HG02798 (cell line): ENCODE measurements around the gene LASP1.
"Not testable (repeated sequence)": the region's sequence is repeated elsewhere in the genome, so short reads cannot be mapped to it uniquely, and the experiment has no call there.

Experiments used
- ATAC-seq: cut with Tn5 transposase; IDR thresholded peaks from one replicate; pipeline ENCODE4 v1.9.1; 2021; ENCODE audit warnings: mild to moderate bottlenecking; ENCODE audit not compliant: unreplicated experiment, poor library complexity

The LASP1 gene

GRCh38 chr17:38905375-38905774 lies 35.5 kb downstream of the LASP1 start:
- no peak for ATAC-seq

- no peak for ATAC-seq
These were observed 36.8 kb downstream of the LASP1 start for GRCh38 chr17:38906460-38907228.

DNA sequence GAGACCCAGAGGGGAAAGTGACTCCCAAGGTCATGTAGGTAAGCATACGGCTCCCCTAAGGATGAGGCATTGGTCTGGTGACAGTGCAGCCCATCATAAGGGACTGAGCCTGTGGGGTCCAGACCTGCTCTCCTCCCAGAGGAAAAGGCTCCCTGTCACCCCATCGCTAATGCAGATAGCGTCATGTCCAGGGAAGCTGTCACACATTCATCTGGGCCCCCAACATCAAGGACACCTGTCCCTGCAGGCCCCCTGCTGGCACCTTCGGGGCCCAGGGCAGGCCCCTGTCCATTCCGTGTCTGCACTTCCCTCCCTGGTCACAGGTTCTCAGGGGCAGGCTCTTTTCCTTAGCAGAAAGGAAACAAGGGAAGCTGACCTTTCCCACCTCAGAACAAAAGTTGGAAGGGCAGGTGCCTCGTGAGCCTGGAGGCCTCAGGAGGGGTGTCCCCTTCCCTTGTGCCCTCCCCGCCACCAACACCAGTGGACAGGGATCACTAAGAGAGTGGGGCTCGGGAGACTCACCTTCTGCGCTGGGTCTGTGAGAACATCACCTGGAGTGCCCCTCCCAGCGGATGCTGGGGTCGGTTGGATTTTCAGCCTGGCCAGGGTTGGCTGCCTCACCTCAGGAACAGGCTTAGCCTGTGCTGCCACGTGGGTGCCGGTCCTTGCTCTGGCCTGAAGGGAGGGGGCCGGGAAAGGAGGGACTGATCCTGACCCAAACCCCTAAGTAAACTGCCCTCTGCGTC lies 38.2 kb downstream of the LASP1 start:
- ATAC-seq = no peak

DNA sequence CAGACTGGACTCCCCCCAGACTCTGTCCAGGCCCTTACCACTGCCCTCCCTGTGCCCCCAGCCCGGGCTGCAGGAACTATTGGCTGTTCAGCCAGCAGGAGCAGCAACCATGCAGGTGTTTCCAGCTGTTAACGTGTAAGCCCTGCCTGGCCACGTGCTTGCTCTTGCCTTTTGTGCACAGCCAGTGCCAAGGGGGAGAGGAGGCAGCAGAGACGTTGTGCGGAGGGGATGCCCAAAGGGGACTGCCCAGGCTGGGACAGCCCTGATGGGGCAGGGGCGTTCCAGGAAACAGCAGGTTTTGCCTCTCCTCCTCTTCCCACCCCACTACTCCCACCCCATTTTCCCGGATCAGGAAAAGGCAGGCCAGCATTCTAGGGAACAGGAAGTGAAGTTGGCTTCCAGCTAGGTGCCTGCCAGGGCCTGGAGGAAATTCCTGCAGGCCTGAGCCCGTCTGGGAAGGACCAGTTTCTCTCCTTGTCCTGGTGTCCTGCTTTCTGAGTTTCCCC lies 38.9 kb downstream of the LASP1 start:
- no peak for ATAC-seq

GRCh38 chr17:38910325-38910724 lies 40.5 kb downstream of the LASP1 start:
- no peak for ATAC-seq

- no peak for ATAC-seq
These were observed 41.3 kb downstream of the LASP1 start for GRCh38 chr17:38911081-38911730.

GRCh38 chr17:38911731-38912081 lies 41.8 kb downstream of the LASP1 start:
- ATAC-seq = not testable (repeated sequence)

GRCh38 chr17:38912221-38912813 lies 42.5 kb downstream of the LASP1 start:
- ATAC-seq = no peak

DNA sequence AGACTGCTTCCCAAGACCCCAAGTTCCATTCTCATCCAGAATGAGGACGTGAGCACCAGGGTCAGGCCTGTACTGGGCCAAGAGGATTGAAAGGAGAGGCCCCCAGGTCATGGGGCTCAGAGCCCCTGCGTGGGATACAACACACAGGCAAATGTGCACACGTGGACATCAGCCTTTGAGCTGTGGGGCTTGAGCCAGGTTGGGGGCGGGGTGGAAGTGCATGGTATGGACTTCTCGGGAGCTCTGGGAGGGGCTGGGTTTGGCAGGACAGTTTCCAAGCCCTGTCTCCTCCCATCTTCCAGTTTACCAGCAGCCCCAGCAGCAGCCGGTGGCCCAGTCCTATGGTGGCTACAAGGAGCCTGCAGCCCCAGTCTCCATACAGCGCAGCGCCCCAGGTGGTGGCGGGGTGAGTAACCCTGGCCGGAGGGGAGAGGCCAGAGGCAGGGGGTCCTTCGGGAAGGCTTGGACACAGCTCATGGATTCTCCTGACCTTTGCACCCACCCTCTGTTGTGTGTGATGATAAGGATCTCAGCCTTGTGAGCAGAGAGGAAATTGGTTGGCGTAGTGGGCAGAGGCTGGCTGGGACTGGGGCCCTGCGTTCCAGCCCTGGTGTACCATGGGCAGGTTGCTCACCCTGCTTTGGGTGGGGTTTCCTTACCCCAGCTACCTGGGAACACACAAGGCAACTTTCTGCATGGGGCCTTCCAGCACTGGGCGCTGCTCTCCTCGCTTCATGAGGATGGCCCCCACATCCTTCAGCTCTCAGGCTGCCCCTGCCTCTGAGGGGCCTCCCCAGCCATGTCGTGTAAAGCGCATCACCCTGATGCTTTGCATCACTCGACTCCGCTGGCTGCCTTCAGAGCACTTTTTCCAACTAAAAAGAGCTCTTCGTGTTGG lies 45.1 kb downstream of the LASP1 start:
- ATAC-seq = no peak

- ATAC-seq = no peak
These were observed 45.8 kb downstream of the LASP1 start for GRCh38 chr17:38915639-38915995.

DNA sequence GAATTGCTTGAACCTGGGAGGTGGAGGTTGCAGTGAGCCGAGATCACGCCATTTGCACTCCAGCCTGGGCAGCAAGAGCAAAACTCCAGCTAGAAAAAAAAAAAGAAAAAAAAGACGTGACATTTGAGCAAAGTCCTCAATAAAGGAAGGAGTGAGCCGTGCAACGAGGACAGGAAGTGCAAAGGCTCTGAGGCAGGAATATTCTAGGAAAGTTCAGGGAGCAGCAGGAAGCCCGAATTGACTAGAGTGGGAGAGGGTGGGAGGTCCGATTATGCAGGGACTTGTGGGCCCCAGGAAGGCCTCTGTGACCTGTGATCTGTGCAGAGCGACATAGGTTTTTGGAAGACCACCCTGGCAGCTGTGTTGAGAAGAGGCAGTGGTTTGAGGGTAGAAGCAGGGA lies 46.9 kb downstream of the LASP1 start:
- ATAC-seq = no peak

GRCh38 chr17:38917259-38917658 lies 47.4 kb downstream of the LASP1 start:
- ATAC-seq = no peak

- no peak for ATAC-seq
These were observed 48.5 kb downstream of the LASP1 start for GRCh38 chr17:38918129-38918913.

- no peak for ATAC-seq
These were observed 49.1 kb downstream of the LASP1 start for GRCh38 chr17:38918916-38919315.

- no peak for ATAC-seq
These were observed 49.6 kb downstream of the LASP1 start for GRCh38 chr17:38919316-38920078.

DNA sequence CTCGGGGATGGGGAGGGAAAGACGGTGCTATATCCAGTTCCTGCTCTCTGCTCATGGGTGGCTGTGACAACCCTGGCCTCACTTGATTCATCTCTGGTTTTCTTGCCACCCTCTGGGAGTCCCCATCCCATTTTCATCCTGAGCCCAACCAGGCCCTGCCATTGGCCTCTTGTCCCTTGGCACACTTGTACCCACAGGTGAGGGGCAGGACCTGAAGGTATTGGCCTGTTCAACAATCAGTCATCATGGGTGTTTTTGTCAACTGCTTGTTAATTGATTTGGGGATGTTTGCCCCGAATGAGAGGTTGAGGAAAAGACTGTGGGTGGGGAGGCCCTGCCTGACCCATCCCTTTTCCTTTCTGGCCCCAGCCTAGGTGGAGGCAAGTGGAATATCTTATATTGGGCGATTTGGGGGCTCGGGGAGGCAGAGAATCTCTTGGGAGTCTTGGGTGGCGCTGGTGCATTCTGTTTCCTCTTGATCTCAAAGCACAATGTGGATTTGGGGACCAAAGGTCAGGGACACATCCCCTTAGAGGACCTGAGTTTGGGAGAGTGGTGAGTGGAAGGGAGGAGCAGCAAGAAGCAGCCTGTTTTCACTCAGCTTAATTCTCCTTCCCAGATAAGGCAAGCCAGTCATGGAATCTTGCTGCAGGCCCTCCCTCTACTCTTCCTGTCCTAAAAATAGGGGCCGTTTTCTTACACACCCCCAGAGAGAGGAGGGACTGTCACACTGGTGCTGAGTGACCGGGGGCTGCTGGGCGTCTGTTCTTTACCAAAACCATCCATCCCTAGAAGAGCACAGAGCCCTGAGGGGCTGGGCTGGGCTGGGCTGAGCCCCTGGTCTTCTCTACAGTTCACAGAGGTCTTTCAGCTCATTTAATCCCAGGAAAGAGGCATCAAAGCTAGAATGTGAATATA lies 50.8 kb downstream of the LASP1 start:
- no peak for ATAC-seq

DNA sequence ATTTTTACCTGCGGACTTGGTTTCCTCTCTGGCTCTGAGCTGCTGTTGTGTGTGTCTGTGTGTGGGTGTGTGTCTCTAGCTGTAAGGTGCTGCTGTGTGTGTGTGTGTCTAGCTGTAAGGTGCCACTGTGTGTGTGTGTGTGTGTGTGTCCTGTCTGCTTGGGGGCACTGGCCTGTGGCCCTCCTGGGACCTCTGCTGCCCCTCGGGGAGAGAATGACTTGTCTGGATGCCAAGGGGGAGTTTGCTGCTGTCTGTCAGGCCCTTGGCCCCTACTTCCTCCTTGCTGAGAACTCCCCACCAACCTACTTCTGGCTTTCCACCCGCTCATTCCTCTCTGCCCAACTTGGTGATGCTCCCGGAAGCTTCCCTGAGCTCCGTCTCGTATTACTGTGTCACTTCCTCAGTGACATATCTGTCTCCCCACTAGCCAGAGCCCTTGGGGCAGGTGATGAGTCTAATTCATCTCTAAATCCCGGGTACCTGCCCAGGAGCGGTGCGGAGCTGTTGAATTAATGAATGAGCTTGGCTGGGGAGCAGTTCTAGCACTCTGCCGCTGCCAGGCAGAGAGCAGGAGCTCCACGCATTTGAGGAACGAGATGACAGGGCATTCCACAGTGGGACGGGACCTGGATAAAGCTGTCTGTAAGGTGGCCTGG lies 52.0 kb downstream of the LASP1 start:
- ATAC-seq = no peak
